ENCODE data around the gene TP63.

- TF ChIP-seq CTCF (IDR thresholded peaks at IDR 0.05; ENCODE audit: low read length): no peak
- no peak for TF ChIP-seq EZH2 (IDR thresholded peaks at IDR 0.05; ENCODE audit: borderline replicate concordance, low read length)
Observed at GRCh38 chr3:189629803-189630455, 1.3 kb upstream of the TP63 start.
